DOHH2 (cell line): ENCODE results near the gene SCYGR3.

Experiments
- H3F3A ChIP-seq: fragments of 200-600 bp; sonication (generic), shearing (Covaris generic); 2 replicates; pipeline ENCODE4 v1.6.0; 2016; ENCODE audit warnings: antibody characterized with exemption, mild to moderate bottlenecking; ENCODE audit not compliant: control insufficient read depth, insufficient read depth
- H3K27ac ChIP-seq: fragments of 200-600 bp; sonication (generic); 2 replicates; pipeline ENCODE4 v1.5.1; 2014; ENCODE audit warnings: low read depth, mild to moderate bottlenecking, low read length, moderate library complexity
- H3K27me3 ChIP-seq: fragments of 200-600 bp; sonication (generic); 2 replicates; pipeline ENCODE4 v1.6.1; 2014; ENCODE audit warnings: mild to moderate bottlenecking, low read length, mixed read lengths; ENCODE audit not compliant: control insufficient read depth
- H3K36me3 ChIP-seq: fragments of 200-600 bp; sonication (generic); 2 replicates; pipeline ENCODE4 v1.6.1; 2014; ENCODE audit warnings: mild to moderate bottlenecking, low read length, moderate library complexity, mixed read lengths; ENCODE audit not compliant: control insufficient read depth
- H3K4me1 ChIP-seq: fragments of 200-600 bp; sonication (generic); 2 replicates; pipeline ENCODE4 v1.6.1; 2014; ENCODE audit warnings: mild to moderate bottlenecking, low read length, mixed read lengths; ENCODE audit not compliant: control insufficient read depth
- H3K4me2 ChIP-seq: fragments of 200-600 bp; sonication (generic); 2 replicates; pipeline ENCODE4 v1.6.0; 2014; ENCODE audit warnings: mild to moderate bottlenecking, low read length, moderate library complexity
- H3K4me3 ChIP-seq: fragments of 200-600 bp; sonication (generic); 2 replicates; pipeline ENCODE4 v1.5.1; 2014; ENCODE audit warnings: mild to moderate bottlenecking, low read length, mixed read lengths
- H3K79me2 ChIP-seq: fragments of 200-600 bp; sonication (generic); 2 replicates; pipeline ENCODE4 v1.6.1; 2014; ENCODE audit warnings: mild to moderate bottlenecking, low read length, mixed read lengths; ENCODE audit not compliant: control insufficient read depth
- H3K9me2 ChIP-seq: fragments of 200-600 bp; sonication (generic); replicated peaks from 2 replicates; pipeline ENCODE4 v1.6.1; 2014; ENCODE audit warnings: mild to moderate bottlenecking, low read length, mixed read lengths; ENCODE audit not compliant: control insufficient read depth
- H3K9me3 ChIP-seq: fragments of 200-600 bp; sonication (generic); 2 replicates; pipeline ENCODE4 v1.6.1; 2014; ENCODE audit warnings: antibody characterized with exemption, low read length, mixed read lengths; ENCODE audit not compliant: control insufficient read depth, insufficient read depth
- H4K20me1 ChIP-seq: fragments of 200-600 bp; sonication (generic); 2 replicates; pipeline ENCODE4 v1.6.0; 2014; ENCODE audit warnings: low read depth, mild to moderate bottlenecking, antibody characterized with exemption, low read length, moderate library complexity; ENCODE audit not compliant: control insufficient read depth, insufficient read depth
- EZH2phosphoT487 ChIP-seq: fragments of 200-600 bp; sonication (generic); IDR thresholded peaks from 2 replicates; pipeline ENCODE4 v1.6.1; 2017; ENCODE audit warnings: borderline replicate concordance, mild to moderate bottlenecking, antibody characterized with exemption, low read length, moderate library complexity, mixed read lengths
- TF ChIP-seq, protein P1 (sequence below): fragments of 200-600 bp; sonication (generic); IDR thresholded peaks from one replicate; pipeline ENCODE4 v1.5.1; 2014; ENCODE audit warnings: antibody characterized with exemption, mild to moderate bottlenecking, low read depth, low read length; ENCODE audit not compliant: poor library complexity, severe bottlenecking

The SCYGR3 gene, protein sequence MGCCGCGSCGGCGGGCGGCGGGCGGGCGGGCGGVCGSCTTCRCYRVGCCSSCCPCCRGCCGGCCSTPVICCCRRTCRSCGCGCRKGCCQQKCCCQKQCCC

DNA sequence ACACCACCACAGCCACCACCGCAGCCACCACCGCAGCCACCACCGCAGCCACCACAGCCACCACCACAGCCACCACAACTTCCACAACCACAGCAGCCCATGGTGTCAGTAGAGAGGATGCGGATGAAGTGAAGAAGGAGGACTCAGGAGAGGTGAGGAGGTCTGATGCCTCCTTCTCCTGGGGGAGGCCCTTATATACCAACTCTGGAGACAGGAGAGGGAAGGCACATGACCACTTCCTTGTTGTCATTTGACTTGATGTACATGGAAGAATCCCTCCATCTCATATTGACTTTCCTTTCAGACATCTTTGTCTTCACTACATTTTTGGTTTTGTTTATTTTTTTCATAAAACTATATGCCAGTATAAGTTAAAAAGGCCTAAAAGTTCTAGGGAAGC, at the start of gene SCYGR3:
Gene SCYGR3, minus strand, starts transcription at position 101 of the 400 bp plus-strand sequence. Its CDS starts 0 bp downstream, at position 101.
- H3K4me1 ChIP-seq = no peaks in the 10 kb centered on the region
- TF ChIP-seq EZH2phosphoT487 = no peak
- TF ChIP-seq, protein P1, sequence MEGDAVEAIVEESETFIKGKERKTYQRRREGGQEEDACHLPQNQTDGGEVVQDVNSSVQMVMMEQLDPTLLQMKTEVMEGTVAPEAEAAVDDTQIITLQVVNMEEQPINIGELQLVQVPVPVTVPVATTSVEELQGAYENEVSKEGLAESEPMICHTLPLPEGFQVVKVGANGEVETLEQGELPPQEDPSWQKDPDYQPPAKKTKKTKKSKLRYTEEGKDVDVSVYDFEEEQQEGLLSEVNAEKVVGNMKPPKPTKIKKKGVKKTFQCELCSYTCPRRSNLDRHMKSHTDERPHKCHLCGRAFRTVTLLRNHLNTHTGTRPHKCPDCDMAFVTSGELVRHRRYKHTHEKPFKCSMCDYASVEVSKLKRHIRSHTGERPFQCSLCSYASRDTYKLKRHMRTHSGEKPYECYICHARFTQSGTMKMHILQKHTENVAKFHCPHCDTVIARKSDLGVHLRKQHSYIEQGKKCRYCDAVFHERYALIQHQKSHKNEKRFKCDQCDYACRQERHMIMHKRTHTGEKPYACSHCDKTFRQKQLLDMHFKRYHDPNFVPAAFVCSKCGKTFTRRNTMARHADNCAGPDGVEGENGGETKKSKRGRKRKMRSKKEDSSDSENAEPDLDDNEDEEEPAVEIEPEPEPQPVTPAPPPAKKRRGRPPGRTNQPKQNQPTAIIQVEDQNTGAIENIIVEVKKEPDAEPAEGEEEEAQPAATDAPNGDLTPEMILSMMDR = no peak

DNA sequence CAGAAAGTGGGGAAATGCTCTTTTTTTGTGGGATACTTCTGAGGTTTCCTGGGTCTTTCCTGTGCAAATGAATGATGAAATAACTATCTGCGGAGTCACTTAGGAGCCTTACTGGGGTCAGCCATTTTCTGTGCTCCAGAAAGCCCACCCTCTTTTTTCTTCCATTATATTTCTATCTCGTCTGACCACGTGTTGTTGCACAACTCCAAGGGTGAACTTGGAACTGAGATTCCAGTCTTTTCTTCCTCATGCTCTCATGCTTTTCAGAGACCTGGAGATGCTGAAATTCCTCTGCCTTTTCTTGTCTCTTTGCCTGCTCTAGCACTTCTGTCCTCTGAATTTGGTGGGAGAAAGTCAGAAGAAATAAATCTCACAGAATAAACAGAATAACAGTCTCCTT, 47.2 kb upstream of the SCYGR3 start:
- no peaks in the 10 kb centered on the region for H3K36me3 ChIP-seq
- H3K79me2 ChIP-seq = no peaks in the 10 kb centered on the region
- no peak for TF ChIP-seq EZH2phosphoT487
- TF ChIP-seq, protein P1 = no peak
- 0 out of 2 replicates have a peak, but pooled peaks cover 3% of the 10 kb centered on the region for H3K27me3 ChIP-seq
- no peak overlapping the region for H3K27ac ChIP-seq
- no peak overlapping the region for H3K4me3 ChIP-seq
- H3K4me2 ChIP-seq = no peak overlapping the region
- no peaks in the 10 kb centered on the region for H3K4me1 ChIP-seq
- H4K20me1 ChIP-seq = no peaks in the 10 kb centered on the region
- no peaks in the 10 kb centered on the region for H3K9me3 ChIP-seq
- H3K9me2 ChIP-seq = no peaks in the 10 kb centered on the region
- no peaks in the 10 kb centered on the region for H3F3A ChIP-seq

More for the DNA sequence above, at the start of gene SCYGR3:
- no peaks in the 10 kb centered on the region for H3K9me2 ChIP-seq
- no peaks in the 10 kb centered on the region for H3F3A ChIP-seq
- no peak within 1 kb of the TSS for H3K4me3 ChIP-seq
- no peaks in the 10 kb centered on the region for H3K36me3 ChIP-seq
- no peak within 1 kb of the TSS for H3K4me2 ChIP-seq
- H3K9me3 ChIP-seq = no peaks in the 10 kb centered on the region
- no peaks in the 10 kb centered on the region for H4K20me1 ChIP-seq
- H3K27ac ChIP-seq = no peak within 1 kb of the TSS
- H3K79me2 ChIP-seq = no peaks in the 10 kb centered on the region
- H3K27me3 ChIP-seq = no peaks in the 10 kb centered on the region

DNA sequence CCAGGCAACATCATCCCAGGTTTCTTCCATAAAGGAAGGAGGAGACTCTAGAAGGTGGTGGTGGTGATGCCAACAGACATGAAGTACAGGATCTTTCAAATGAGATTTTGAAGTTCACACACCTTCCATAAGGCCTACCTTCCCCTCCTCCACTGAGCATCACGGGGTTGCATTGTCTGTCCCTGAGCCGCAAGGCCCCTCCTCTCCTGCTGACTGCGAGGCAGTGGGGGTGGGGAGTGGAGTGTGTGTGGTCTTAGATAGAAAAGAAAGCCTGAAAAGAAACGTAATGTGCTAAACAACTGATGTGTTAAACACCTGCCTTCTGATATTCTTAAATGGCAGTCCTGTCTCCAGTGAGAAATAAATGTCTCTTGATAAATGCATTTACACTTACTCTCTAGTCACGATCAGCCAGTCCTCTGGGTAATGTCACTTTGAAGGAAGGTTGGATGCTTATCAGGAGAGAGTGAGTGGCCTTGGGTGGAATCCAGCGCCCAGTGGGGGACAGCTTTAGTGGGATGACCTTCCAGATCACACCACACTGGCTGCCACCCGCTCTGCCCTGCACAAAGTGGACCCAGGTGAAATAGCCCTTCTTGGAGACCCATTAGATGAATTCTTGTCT, 46.5 kb upstream of the SCYGR3 start:
- Histone ChIP-seq H3K4me2 (no peak overlapping the region), H3K4me1 (no peaks in the 10 kb centered on the region), H4K20me1 (no peaks in the 10 kb centered on the region), H3K27ac (no peak overlapping the region), H3K79me2 (no peaks in the 10 kb centered on the region), H3K36me3 (no peaks in the 10 kb centered on the region), H3K4me3 (no peak overlapping the region), H3K9me3 (no peaks in the 10 kb centered on the region), H3F3A (no peaks in the 10 kb centered on the region), H3K27me3 (0 out of 2 replicates have a peak, but pooled peaks cover 3% of the 10 kb centered on the region), H3K9me2 (no peaks in the 10 kb centered on the region)
- TF ChIP-seq, protein P1 = no peak
- no peak for TF ChIP-seq EZH2phosphoT487
